HG02970 (cell line): ENCODE measurements around the gene FAM163A.
"Not testable (repeated sequence)": the region's sequence is repeated elsewhere in the genome, so short reads cannot be mapped to it uniquely, and the experiment has no call there.

Source experiments
- ATAC-seq: cut with Tn5 transposase; IDR thresholded peaks from one replicate; pipeline ENCODE4 v1.9.1; 2021; ENCODE audit warnings: mild to moderate bottlenecking, moderate library complexity, moderate number of reproducible peaks; ENCODE audit not compliant: unreplicated experiment, low FRiP score

The FAM163A gene

GRCh38 chr1:179742717-179743678 lies at the start of gene FAM163A:
TSS of gene FAM163A (plus strand) at chr1:179743291. CDS start at chr1:179813098, 69,807 bp downstream.
- no peak for ATAC-seq

GRCh38 chr1:179694530-179694929 lies 48.6 kb upstream of the FAM163A start:
- ATAC-seq: not testable (repeated sequence)

- no peak for ATAC-seq
Observed at GRCh38 chr1:179702946-179703539, 40.0 kb upstream of the FAM163A start.

- no peak for ATAC-seq
Observed at GRCh38 chr1:179706339-179706941, 36.7 kb upstream of the FAM163A start.

GRCh38 chr1:179707406-179707805 lies 35.7 kb upstream of the FAM163A start:
- ATAC-seq: no peak

GRCh38 chr1:179708434-179709195 lies 34.5 kb upstream of the FAM163A start:
- ATAC-seq: no peak

- ATAC-seq: peak; percentile 61
Observed at GRCh38 chr1:179709841-179710329, 33.2 kb upstream of the FAM163A start.

GRCh38 chr1:179714159-179714558 lies 28.9 kb upstream of the FAM163A start:
- ATAC-seq: no peak

- ATAC-seq: no peak
Observed at GRCh38 chr1:179714623-179715022, 28.5 kb upstream of the FAM163A start.

GRCh38 chr1:179719272-179719671 lies 23.8 kb upstream of the FAM163A start:
- no peak for ATAC-seq

GRCh38 chr1:179728271-179728670 lies 14.8 kb upstream of the FAM163A start:
- ATAC-seq: no peak

GRCh38 chr1:179729881-179730280 lies 13.2 kb upstream of the FAM163A start:
- ATAC-seq: no peak

GRCh38 chr1:179731643-179732042 lies 11.4 kb upstream of the FAM163A start:
- ATAC-seq: no peak

- ATAC-seq: no peak
Observed at GRCh38 chr1:179742291-179742690, 800 bp upstream of the FAM163A start.

GRCh38 chr1:179743679-179744400 lies 749 bp downstream of the FAM163A start:
- ATAC-seq: no peak

- no peak for ATAC-seq
Observed at GRCh38 chr1:179744401-179745130, 1.5 kb downstream of the FAM163A start.

GRCh38 chr1:179745131-179745611 lies 2.1 kb downstream of the FAM163A start:
- ATAC-seq: no peak

GRCh38 chr1:179745743-179746142 lies 2.7 kb downstream of the FAM163A start:
- ATAC-seq: no peak

- no peak for ATAC-seq
Observed at GRCh38 chr1:179747611-179748010, 4.5 kb downstream of the FAM163A start.
